Hematopoietic multipotent progenitor cell treated with erythropoietin and hydrocortisone succinate and interleukin-3 and kit ligand, for 8 days (in vitro differentiated cells): ENCODE measurements around the gene DCDC1.

ENCODE experiments used
- DNase-seq: peaks from one replicate; pipeline ENCODE4 v3.0.0-alpha.2; 2015

The DCDC1 gene

GRCh38 chr11:31369348-31370329 is at the start of gene DCDC1, which contains the start of gene DNAJC24:
DCDC1 (minus strand) TSS chr11:31369739; CDS start chr11:31328280, 41,459 bp downstream.
DNAJC24 (plus strand) TSS chr11:31369860; CDS start chr11:31370749, 889 bp downstream.
- peak; percentile 93 for DNase-seq

- DNase-seq: peak; percentile 14
These were observed 49.6 kb upstream of the DCDC1 start for GRCh38 chr11:31419138-31419537.

- DNase-seq: no peak
These were observed 48.3 kb upstream of the DCDC1 start for GRCh38 chr11:31417816-31418215.

GRCh38 chr11:31417357-31417756 is 47.8 kb upstream of the DCDC1 start:
- DNase-seq: no peak

DNA sequence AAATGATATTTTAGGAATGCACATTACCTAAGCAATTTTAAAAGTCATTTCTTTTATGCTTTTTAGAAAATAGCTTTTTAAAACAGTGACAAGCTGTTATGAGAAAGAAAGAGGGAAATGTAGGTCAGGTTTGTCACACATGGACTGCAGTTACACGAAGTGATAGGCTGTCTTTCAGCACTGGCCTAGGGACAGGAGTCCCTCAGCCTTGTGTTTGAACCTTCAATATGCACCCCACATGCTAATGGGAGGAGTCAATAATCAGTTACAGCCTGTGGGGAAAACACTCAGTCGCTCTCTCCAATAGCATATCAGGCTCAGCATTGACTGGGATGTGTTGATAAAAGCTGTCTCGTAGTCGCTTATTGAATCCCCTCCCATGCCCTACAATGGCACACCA is 45.9 kb upstream of the DCDC1 start:
- DNase-seq: peak; percentile 6

DNA sequence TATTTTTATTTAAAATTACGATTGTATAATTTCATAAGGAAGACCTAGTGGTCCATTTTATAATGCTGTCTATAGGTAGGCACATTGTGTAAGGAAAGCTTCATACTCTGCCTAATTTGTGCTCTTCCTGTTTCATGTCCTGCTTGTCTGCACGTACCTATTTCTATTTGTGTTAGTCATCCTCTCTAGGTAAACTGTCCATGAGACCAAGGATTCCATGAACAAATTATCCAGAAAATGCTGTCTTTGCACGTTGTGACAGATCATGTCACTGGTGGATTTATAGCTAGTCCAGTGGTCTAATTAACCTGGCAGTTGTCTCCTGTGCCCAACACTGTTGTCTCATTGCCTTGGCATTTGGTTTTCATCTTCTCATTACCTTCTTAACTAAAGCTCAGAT is 44.8 kb upstream of the DCDC1 start:
- no peak for DNase-seq

DNA sequence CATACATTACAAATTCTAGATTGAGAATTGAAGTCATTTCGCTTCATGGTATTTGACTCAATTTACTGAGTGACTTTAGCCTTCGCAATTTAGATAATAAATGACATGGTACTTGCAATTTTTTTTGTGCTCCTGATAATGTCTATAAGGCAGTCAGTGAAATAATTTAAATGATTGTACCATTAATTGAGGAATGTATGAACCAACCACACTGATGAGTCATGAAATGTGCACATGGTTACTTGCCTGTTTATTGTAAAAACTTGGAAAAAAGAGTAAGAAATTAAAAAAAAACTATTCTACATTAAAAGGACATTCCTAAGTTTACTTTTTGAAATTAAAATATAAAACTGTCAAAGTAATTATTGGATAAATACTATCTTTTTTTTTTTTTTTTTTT is 43.4 kb upstream of the DCDC1 start:
- DNase-seq: no peak

- no peak for DNase-seq
These were observed 38.7 kb upstream of the DCDC1 start for GRCh38 chr11:31408201-31408600.

DNA sequence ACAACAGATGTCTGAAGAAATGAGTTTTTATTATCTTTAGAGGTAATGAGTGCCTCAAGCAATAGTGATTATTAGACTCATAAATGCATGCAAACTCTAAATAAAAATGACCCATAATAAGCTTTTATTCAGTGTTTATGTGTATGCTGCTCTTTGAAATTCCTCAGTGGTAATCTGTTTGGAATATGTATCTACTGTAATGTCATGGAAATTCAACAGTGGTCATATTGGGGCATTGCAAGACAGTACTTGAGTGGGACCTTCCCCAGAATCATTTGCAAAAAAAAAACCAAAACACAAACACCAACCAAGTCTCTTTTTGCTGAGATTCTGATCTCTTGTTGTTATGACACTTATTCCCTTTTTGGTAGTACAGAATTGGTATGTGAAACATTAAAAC is 35.1 kb upstream of the DCDC1 start:
- no peak for DNase-seq

DNA sequence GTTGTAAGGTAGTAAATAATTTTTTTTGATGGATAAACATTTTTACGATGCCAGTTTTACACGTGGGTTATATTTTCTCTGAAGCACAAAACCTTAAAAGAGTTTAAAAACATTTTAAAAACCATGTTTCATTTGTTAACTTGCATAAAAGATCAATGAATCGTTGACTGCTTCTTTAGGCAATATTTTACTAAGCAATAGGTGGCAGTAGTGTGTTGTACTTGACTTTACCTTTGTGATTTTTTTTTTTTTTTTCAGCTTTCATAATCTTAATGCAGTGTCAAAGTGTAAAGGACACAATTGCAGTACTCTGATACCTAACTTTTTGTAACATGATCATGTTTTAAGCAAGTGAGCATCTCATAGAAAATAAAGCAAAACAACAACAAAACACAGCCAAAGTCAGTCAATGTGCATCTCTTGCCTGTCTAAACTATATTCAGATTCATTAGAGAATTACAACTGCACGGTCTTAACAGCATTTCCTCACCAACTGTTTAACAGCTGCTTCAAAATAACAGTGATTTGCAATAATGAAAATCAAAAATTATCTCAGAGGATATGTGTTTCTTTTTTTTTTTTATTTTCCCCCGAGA is 27.8 kb upstream of the DCDC1 start:
- DNase-seq: peak; percentile 40

DNA sequence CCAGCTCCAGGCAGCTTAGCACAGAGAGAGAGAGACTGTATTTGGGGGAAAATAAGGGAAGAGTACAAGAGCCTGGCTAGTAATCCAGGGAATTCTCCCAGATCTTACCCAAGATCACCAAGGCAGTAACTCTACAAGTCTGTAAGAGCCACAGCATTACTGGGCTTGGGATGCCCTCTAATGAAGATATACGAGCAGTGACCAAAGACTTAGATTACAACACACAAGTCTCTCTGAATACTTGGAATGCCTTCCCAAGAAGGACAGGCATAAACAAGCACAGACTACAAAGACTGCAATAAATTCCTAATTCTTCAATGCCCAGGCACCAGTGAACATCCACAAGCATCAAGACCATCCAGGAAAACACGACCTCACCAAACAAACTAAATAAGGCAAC is 17.8 kb upstream of the DCDC1 start:
- DNase-seq: no peak

GRCh38 chr11:31383116-31383515 is 13.6 kb upstream of the DCDC1 start:
- no peak for DNase-seq

- DNase-seq: no peak
These were observed 6.3 kb upstream of the DCDC1 start for GRCh38 chr11:31375879-31376278.

GRCh38 chr11:31366795-31367194 is 2.7 kb downstream of the DCDC1 start:
- no peak for DNase-seq

DNA sequence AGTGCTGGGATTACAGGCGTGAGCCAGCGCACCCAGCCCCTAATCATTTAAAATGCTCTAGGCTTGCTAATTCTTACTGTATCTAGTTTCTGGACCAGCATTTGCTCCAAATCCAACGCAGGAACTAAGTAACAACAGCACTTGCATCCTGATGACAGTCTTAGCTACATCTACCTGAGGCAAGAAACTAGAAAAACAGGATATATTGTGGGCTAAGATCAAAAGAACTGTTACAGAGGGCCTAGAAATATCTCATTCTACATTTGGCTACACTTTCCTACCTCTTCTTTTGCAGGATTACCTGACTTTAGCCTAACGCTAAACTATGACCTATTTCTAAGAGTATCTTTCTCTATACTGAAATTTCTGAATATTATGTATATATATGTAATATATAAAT is 7.8 kb downstream of the DCDC1 start:
- DNase-seq: no peak

DNA sequence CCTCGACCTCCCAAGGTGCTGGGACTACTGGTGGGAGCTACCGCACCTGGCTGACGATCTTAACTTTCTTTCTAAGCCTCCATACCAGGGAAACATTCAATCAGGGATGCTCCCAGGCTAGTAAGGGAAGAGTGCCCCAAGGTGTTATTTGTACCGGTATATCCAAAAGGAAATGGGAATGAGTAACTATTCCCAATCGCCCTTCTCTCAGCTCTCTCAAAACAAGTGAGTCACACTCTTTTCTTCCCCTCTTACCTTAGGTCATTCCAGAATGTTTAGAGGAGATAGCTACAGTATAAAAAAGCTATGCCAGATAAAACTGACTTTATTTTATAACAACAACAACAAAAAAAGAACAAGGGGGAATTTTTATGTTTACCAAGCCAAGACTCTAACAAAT is 13.7 kb downstream of the DCDC1 start:
- DNase-seq: no peak

DNA sequence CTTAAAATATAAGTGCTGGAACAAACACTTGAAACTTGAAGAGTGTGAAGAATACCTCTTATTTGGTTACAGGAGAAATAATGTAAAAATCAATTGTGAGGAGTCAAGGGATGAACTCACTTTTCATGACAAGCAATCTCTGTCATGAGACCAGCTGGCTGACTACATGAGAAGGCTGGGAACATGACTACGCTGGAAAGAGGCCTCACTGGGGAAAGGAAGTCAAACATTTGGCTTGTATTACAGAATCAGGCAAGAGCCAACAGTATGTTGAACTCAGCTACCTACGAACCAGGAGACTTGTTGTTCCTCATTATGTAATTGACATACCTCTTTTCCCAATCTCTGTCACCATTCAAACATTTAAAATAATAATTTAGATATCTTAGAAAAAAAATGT is 14.4 kb downstream of the DCDC1 start:
- DNase-seq: no peak

GRCh38 chr11:31351168-31351567 is 18.4 kb downstream of the DCDC1 start:
- no peak for DNase-seq

DNA sequence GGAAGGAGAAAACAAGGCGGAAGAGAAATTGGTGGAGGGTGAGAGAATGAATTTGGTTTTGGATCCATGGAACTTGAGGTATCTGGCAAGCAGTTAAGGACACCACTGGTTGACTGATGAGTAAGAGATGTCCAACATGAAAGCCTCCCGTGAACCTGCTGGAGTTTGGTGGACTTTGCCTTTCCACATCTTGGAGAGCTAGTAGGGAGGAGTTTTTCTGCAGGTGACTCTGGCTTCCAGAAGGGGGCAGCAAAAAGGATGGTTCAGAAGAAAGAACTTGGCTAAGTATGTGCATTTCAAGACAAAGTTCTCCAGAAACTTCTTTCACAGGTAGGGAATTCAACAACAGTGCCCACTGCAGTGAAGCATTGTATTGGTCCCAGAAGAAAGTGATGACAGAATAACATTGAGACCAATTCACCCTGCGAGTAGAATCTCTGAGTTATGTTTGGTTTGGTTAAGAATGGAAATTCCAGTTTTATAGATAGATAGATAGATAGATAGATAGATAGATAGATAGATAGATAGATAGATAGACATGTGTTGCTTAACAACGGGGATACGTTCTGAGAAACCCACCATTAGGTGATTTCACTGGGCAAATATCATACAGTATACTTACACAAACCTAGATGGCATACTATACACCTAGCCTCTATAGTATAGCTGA is 28.5 kb downstream of the DCDC1 start:
- peak; percentile 21 for DNase-seq

- DNase-seq: peak; percentile 9
These were observed 31.7 kb downstream of the DCDC1 start for GRCh38 chr11:31337806-31338205.

GRCh38 chr11:31328697-31329096 is 40.8 kb downstream of the DCDC1 start:
- DNase-seq: no peak

- DNase-seq: no peak
These were observed 42.1 kb downstream of the DCDC1 start for GRCh38 chr11:31327417-31327816.

GRCh38 chr11:31326470-31327148 is 42.9 kb downstream of the DCDC1 start:
- no peak for DNase-seq
